ENCODE data around the gene INPP5J. TPM values are rescaled to one million over a fixed set of nuclear protein-coding genes. Genes with fewer than 3 reads are reported as not detected.
"Not testable (repeated sequence)": the region's sequence is repeated elsewhere in the genome, so short reads cannot be mapped to it uniquely, and the experiment has no call there.

Gene INPP5J
- total RNA-seq, 1 donor from 2014 or later = 5.2 TPM

DNA sequence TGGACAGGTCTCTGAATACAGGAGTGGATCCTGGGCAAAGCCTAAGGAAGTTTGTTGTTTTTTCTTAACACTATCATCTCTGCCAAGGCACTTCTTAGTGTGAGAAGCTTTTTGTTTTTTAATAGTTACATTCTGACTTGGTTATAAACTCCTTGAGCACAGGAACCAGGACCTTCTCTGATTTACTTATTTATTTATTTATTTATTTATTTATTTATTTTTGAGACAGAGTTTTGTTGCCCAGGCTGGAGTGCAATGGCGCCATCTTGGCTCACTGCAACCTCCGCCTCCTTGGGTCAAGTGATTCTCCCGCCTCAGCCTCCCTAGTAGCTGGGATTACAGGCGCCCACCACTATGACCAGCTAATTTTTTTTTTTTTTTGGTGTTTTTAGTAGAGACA, 48.2 kb downstream of the INPP5J start:
- Mint-ChIP-seq H3K4me3 (ENCODE audit: unreplicated experiment) (no peak overlapping the region), H3K4me1 (ENCODE audit: low read depth) (peaks cover 38% of the 10 kb centered on the region), H3K27me3 (ENCODE audit: low read depth) (no peaks in the 10 kb centered on the region), H3K9me3 (ENCODE audit: low read depth) (no peaks in the 10 kb centered on the region), H3K36me3 (ENCODE audit: low read depth) (peaks cover 2% of the 10 kb centered on the region), H3K27ac (ENCODE audit: unreplicated experiment) (no peak overlapping the region)
- TF ChIP-seq, protein P1, sequence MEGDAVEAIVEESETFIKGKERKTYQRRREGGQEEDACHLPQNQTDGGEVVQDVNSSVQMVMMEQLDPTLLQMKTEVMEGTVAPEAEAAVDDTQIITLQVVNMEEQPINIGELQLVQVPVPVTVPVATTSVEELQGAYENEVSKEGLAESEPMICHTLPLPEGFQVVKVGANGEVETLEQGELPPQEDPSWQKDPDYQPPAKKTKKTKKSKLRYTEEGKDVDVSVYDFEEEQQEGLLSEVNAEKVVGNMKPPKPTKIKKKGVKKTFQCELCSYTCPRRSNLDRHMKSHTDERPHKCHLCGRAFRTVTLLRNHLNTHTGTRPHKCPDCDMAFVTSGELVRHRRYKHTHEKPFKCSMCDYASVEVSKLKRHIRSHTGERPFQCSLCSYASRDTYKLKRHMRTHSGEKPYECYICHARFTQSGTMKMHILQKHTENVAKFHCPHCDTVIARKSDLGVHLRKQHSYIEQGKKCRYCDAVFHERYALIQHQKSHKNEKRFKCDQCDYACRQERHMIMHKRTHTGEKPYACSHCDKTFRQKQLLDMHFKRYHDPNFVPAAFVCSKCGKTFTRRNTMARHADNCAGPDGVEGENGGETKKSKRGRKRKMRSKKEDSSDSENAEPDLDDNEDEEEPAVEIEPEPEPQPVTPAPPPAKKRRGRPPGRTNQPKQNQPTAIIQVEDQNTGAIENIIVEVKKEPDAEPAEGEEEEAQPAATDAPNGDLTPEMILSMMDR (IDR thresholded peaks at IDR 0.05) = no peak
- no peak for DNase-seq (ENCODE audit: low spot score)

DNA sequence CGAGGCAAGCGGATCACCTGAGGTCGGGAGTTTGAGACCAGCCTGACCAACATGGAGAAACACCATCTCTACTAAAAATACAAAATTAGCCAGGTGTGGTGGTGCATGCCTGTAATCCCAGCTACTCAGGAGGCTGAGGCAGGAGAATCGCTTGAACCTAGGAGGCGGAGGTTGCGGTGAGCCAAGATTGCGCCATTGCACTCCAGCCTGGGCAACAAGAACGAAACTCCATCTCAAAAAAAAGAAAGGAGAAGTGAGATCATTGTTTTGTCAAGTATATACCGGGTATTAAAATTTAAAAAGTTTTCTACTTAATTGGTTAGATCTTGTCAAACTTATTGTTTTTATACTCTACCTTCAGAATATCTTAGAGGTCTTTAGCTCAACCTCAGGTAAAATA, 49.0 kb downstream of the INPP5J start:
- H3K27ac Mint-ChIP-seq (ENCODE audit: unreplicated experiment); H3K36me3 Mint-ChIP-seq (ENCODE audit: low read depth); H3K9me3 Mint-ChIP-seq (ENCODE audit: low read depth); H3K4me3 Mint-ChIP-seq (ENCODE audit: unreplicated experiment); H3K27me3 Mint-ChIP-seq (ENCODE audit: low read depth); DNase-seq (ENCODE audit: low spot score): not testable (repeated sequence)
- peaks cover 41% of the 10 kb centered on the region for H3K4me1 Mint-ChIP-seq (ENCODE audit: low read depth)

DNA sequence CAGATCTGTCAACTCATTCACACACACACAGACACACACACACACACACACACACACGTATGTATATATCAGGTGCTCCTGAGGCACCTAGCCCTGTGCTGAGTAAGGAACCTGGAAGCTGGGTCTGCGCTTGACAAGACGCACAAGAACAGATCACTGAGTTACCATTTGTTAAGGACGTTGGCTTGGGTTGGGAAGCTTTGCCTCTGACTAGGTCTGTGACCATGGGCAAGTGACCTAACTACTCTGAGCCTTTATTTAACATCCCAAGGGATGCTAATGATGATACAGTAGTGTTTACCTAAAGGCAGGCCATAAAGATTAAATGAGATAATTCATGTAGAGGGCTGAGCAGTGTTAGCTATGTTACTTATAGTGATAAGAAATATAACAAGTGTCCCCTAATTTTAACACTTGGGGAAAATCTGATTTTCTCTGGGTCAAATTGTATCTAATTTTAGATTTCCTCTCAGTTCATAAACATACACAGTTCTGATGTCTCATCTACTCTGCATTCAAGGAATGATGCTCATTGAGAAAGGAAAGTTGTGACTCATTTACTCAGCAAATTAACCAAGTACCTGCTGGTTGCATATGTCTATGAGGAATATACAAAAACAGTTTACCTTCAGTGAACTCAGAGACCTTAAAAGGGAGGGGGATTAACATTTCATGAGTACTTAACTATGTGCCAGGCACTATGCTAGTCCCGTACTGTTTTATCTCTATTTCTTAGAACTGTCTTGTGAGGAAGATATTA, 50.8 kb downstream of the INPP5J start:
- DNase-seq (ENCODE audit: low spot score) = no peak
- Mint-ChIP-seq H3K27me3 (ENCODE audit: low read depth) (no peaks in the 10 kb centered on the region), H3K4me3 (ENCODE audit: unreplicated experiment) (no peak overlapping the region), H3K36me3 (ENCODE audit: low read depth) (peaks cover 3% of the 10 kb centered on the region), H3K4me1 (ENCODE audit: low read depth) (peaks cover 51% of the 10 kb centered on the region), H3K27ac (ENCODE audit: unreplicated experiment) (peak overlapping the region; percentile 94), H3K9me3 (ENCODE audit: low read depth) (no peaks in the 10 kb centered on the region)
- TF ChIP-seq, protein P1 (IDR thresholded peaks at IDR 0.05) = no peak

DNA sequence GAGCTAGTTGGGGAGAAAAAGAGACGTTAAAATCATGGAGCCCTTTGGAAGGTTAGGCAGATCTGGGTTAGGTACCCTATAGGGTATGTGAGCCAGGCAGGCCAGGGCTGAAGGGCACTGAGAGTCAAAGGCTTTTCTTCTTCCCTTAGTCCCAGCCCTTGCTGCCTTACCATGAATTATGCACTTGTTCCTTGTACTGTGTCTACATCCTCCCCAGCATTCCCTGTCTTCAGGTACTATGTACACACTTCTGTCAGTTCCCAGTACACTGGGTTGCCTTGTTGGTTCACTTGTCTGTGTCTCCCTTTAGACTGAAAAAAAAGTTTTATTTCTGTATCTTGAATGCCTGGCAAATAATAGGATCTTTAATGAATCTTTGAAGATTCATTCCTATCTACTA, 54.2 kb downstream of the INPP5J start:
- Mint-ChIP-seq H3K36me3 (ENCODE audit: low read depth) (peaks cover 7% of the 10 kb centered on the region), H3K9me3 (ENCODE audit: low read depth) (peaks cover 2% of the 10 kb centered on the region), H3K27me3 (ENCODE audit: low read depth) (no peaks in the 10 kb centered on the region), H3K4me1 (ENCODE audit: low read depth) (peaks cover 54% of the 10 kb centered on the region), H3K4me3 (ENCODE audit: unreplicated experiment) (no peak overlapping the region), H3K27ac (ENCODE audit: unreplicated experiment) (peak overlapping the region; percentile 78)
- TF ChIP-seq, protein P1 (IDR thresholded peaks at IDR 0.05) = no peak
- no peak for DNase-seq (ENCODE audit: low spot score)

DNA sequence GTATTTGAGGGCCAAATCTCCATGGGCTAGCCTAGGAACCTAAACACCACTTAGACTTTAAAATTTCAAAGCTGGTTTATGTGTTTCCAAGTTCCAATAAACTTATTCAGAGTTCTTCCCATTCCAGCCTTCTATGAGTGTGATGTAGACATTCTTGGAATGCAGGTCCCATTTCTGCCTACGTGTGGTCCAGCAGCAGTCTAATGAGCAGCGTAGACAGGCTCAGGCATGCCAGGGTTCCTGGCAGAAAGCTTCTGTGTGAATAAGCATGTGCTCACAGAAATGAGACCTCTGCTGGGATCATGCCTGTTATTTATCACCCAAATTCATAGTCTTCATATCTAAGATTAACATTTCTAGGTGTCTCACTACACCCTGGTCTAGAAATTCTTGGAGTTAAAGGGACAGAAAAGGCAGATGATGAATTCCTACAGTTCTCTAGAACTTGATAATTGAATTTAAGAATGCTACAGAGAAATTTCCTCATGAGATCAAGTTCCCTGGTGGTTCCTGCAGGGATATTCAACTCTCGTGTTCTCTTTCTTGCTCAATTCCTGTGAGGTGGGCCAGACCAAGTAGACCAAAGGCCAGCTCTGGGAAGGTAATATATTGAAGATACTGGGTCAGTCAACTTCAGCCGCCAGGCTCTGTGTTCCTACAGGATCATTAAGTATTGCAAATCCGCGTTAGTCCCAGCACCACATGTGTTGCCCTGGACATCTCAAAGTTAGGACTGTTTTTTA, 54.8 kb downstream of the INPP5J start:
- DNase-seq (ENCODE audit: low spot score) = no peak
- no peaks in the 10 kb centered on the region for H3K27me3 Mint-ChIP-seq (ENCODE audit: low read depth)
- H3K4me3 Mint-ChIP-seq (ENCODE audit: unreplicated experiment) = no peak overlapping the region
- TF ChIP-seq, protein P1 (IDR thresholded peaks at IDR 0.05) = peak; percentile 39
- H3K4me1 Mint-ChIP-seq (ENCODE audit: low read depth) = peaks cover 54% of the 10 kb centered on the region
- H3K36me3 Mint-ChIP-seq (ENCODE audit: low read depth) = peaks cover 7% of the 10 kb centered on the region
- peaks cover 2% of the 10 kb centered on the region for H3K9me3 Mint-ChIP-seq (ENCODE audit: low read depth)
- peak overlapping the region; percentile 78 for H3K27ac Mint-ChIP-seq (ENCODE audit: unreplicated experiment)
